ENCODE results near the gene SLC18A2.
A peak's percentile ranks its signal among the peaks of the same experiment; 100 is the strongest.
"Not testable (repeated sequence)": the region's sequence is repeated elsewhere in the genome, so short reads cannot be mapped to it uniquely, and the experiment has no call there.

SLC18A2 gene

GRCh38 chr10:117240621-117241529, at the start of gene SLC18A2:
SLC18A2 (plus strand) TSS chr10:117241114; CDS start chr10:117241694, 580 bp downstream.
- DNase-seq = no peak

GRCh38 chr10:117197189-117197588, 43.7 kb upstream of the SLC18A2 start, which contains the start of gene KCNK18:
KCNK18 (plus strand) TSS chr10:117197489; CDS start chr10:117197489, 0 bp downstream.
- no peak for DNase-seq

- DNase-seq = no peak
Observed at GRCh38 chr10:117198088-117198487, 42.8 kb upstream of the SLC18A2 start.

- no peak for DNase-seq
Observed at GRCh38 chr10:117201826-117202225, 39.1 kb upstream of the SLC18A2 start.

GRCh38 chr10:117204316-117204715, 36.6 kb upstream of the SLC18A2 start:
- no peak for DNase-seq

GRCh38 chr10:117212176-117212575, 28.7 kb upstream of the SLC18A2 start:
- no peak for DNase-seq

- no peak for DNase-seq
Observed at GRCh38 chr10:117214401-117214800, 26.5 kb upstream of the SLC18A2 start.

- DNase-seq = no peak
Observed at GRCh38 chr10:117215079-117215478, 25.8 kb upstream of the SLC18A2 start.

- DNase-seq = no peak
Observed at GRCh38 chr10:117216028-117216427, 24.9 kb upstream of the SLC18A2 start.

GRCh38 chr10:117216611-117217195, 24.2 kb upstream of the SLC18A2 start:
- peak; percentile 73 for DNase-seq

GRCh38 chr10:117217196-117217761, 23.6 kb upstream of the SLC18A2 start:
- peak; percentile 19 for DNase-seq

- no peak for DNase-seq
Observed at GRCh38 chr10:117218654-117219053, 22.3 kb upstream of the SLC18A2 start.

- no peak for DNase-seq
Observed at GRCh38 chr10:117221156-117221711, 19.7 kb upstream of the SLC18A2 start.

- DNase-seq = no peak
Observed at GRCh38 chr10:117222552-117222951, 18.4 kb upstream of the SLC18A2 start.

- DNase-seq = no peak
Observed at GRCh38 chr10:117222976-117223692, 17.8 kb upstream of the SLC18A2 start.

- no peak for DNase-seq
Observed at GRCh38 chr10:117223693-117224430, 17.1 kb upstream of the SLC18A2 start.

GRCh38 chr10:117224881-117225280, 16.0 kb upstream of the SLC18A2 start:
- no peak for DNase-seq

- DNase-seq = no peak
Observed at GRCh38 chr10:117226813-117227451, 14.0 kb upstream of the SLC18A2 start.

GRCh38 chr10:117228210-117228609, 12.7 kb upstream of the SLC18A2 start:
- no peak for DNase-seq

- DNase-seq = not testable (repeated sequence)
Observed at GRCh38 chr10:117230107-117230506, 10.8 kb upstream of the SLC18A2 start.

- no peak for DNase-seq
Observed at GRCh38 chr10:117237401-117237991, 3.4 kb upstream of the SLC18A2 start.
